Measurements from ENCODE around the gene GALNT11. TPM values are rescaled to one million over a fixed set of nuclear protein-coding genes. Genes with fewer than 3 reads are reported as not detected.

GALNT11 gene
- total and polyA plus RNA-seq, 7 experiments from 2014 or later = 16.0 to 41.3 (median 25.6) TPM

GRCh38 chr7:152126741-152127140 lies 101.3 kb downstream of the GALNT11 start:
- ChIA-PET POLR2A (interaction anchor here (0.7 kb wide), 1 partner anchor 231 kb away, joined by 5 read pairs; no protein-coding TSS in a partner anchor), CTCF (interaction anchor here (0.6 kb wide), 1 partner anchor 14 kb away, joined by 3 read pairs; no protein-coding TSS in a partner anchor)
- Histone ChIP-seq H3K36me3 (ENCODE audit: control insufficient read depth in 2 of 3, insufficient read depth in 3 of 3, low read length in 3 of 3) (peaks cover 8 to 56% (median 22%) of the 10 kb centered on the region in 3 experiments), H3K4me3 (ENCODE audit: low read length) (no peak overlapping the region), H3K4me1 (ENCODE audit: control insufficient read depth in 2 of 2, insufficient read depth in 2 of 2, low read length in 2 of 2) (peaks cover 0 to 3% of the 10 kb centered on the region in 2 donors), H3K27me3 (ENCODE audit: control insufficient read depth in 2 of 2, insufficient read depth in 2 of 2, low read length in 2 of 2) (no peaks in the 10 kb centered on the region), H3K27ac (ENCODE audit: low read depth, low read length) (no peak overlapping the region), H3K9me3 (ENCODE audit: control insufficient read depth in 2 of 3, low read length in 3 of 3) (peaks cover 0 to 7% (median 5%) of the 10 kb centered on the region in 3 experiments)
- intact Hi-C loops (cut with micrococcal nuclease) = no loop called here
- Mint-ChIP-seq H3K27me3 (no peaks in the 10 kb centered on the region), H3K4me3 (peak overlapping the region in 1 of 10 donors; percentile 56), H3K27ac (peak overlapping the region in 8 of 9 donors; percentile 26 to 89 (median 68)), H3K4me1 (peaks cover 7 to 23% (median 17%) of the 10 kb centered on the region in 7 donors), H3K36me3 (peaks cover 37 to 70% (median 62%) of the 10 kb centered on the region in 5 donors), H3K9me3 (peaks cover 6 to 21% (median 14%) of the 10 kb centered on the region in 11 donors)
- DNase-seq (no peak), ATAC-seq (no peak)

GRCh38 chr7:152127229-152127628 lies 101.8 kb downstream of the GALNT11 start:
- Mint-ChIP-seq H3K4me1 (peaks cover 7 to 18% (median 12%) of the 10 kb centered on the region in 7 donors), H3K27ac (peak overlapping the region in 5 of 9 donors; percentile 26 to 77 (median 43)), H3K36me3 (peaks cover 36 to 71% (median 57%) of the 10 kb centered on the region in 5 donors), H3K9me3 (peaks cover 6 to 21% (median 14%) of the 10 kb centered on the region in 11 donors), H3K4me3 (no peak overlapping the region), H3K27me3 (no peaks in the 10 kb centered on the region)
- ATAC-seq (no peak), DNase-seq (no peak)
- intact Hi-C loops (cut with micrococcal nuclease) = no loop called here
- Histone ChIP-seq H3K27me3 (ENCODE audit: control insufficient read depth in 2 of 2, insufficient read depth in 2 of 2, low read length in 2 of 2) (no peaks in the 10 kb centered on the region), H3K27ac (ENCODE audit: low read depth, low read length) (no peak overlapping the region), H3K4me1 (ENCODE audit: control insufficient read depth in 2 of 2, insufficient read depth in 2 of 2, low read length in 2 of 2) (peaks cover 0 to 3% of the 10 kb centered on the region in 2 donors), H3K36me3 (ENCODE audit: control insufficient read depth in 2 of 3, insufficient read depth in 3 of 3, low read length in 3 of 3) (peaks cover 8 to 60% (median 22%) of the 10 kb centered on the region in 3 experiments), H3K4me3 (ENCODE audit: low read length) (no peak overlapping the region), H3K9me3 (ENCODE audit: control insufficient read depth in 2 of 3, low read length in 3 of 3) (peaks cover 0 to 7% (median 5%) of the 10 kb centered on the region in 3 experiments)
- POLR2A ChIA-PET = interaction anchor here (0.7 kb wide), 1 partner anchor 230 kb away, joined by 5 read pairs; no protein-coding TSS in a partner anchor
- CTCF ChIA-PET = interaction anchor here (0.6 kb wide), 1 partner anchor 15 kb away, joined by 3 read pairs; no protein-coding TSS in a partner anchor

- Histone ChIP-seq H3K27me3 (ENCODE audit: control insufficient read depth in 2 of 2, insufficient read depth in 2 of 2, low read length in 2 of 2) (no peaks in the 10 kb centered on the region), H3K36me3 (ENCODE audit: control insufficient read depth in 2 of 3, insufficient read depth in 3 of 3, low read length in 3 of 3) (peaks cover 8 to 66% (median 14%) of the 10 kb centered on the region in 3 experiments), H3K9me3 (ENCODE audit: control insufficient read depth in 2 of 3, low read length in 3 of 3) (peaks cover 0 to 7% (median 5%) of the 10 kb centered on the region in 3 experiments), H3K4me1 (ENCODE audit: control insufficient read depth in 2 of 2, insufficient read depth in 2 of 2, low read length in 2 of 2) (peaks cover 0 to 1% of the 10 kb centered on the region in 2 donors), H3K4me3 (ENCODE audit: low read length) (no peak overlapping the region), H3K27ac (ENCODE audit: low read depth, low read length) (no peak overlapping the region)
- ATAC-seq (no peak), DNase-seq (no peak)
- H3K27ac Mint-ChIP-seq = peak overlapping the region in 2 of 9 donors; percentile 20 to 26
- peaks cover 26 to 64% (median 47%) of the 10 kb centered on the region in 5 donors for H3K36me3 Mint-ChIP-seq
- H3K4me3 Mint-ChIP-seq = no peak overlapping the region
- no peaks in the 10 kb centered on the region for H3K27me3 Mint-ChIP-seq
- ChIA-PET CTCF (no interaction called here), POLR2A (interaction anchor here (1.5 kb wide), 1 partner anchor 12 kb away, joined by 3 read pairs; no protein-coding TSS in a partner anchor)
- peaks cover 0 to 8% (median 5%) of the 10 kb centered on the region in 7 donors for H3K4me1 Mint-ChIP-seq
- H3K9me3 Mint-ChIP-seq = peaks cover 6 to 20% (median 13%) of the 10 kb centered on the region in 11 donors
- intact Hi-C loops (cut with micrococcal nuclease) = no loop called here
Observed at GRCh38 chr7:152128252-152128651, 102.8 kb downstream of the GALNT11 start.

GRCh38 chr7:152128741-152129461 lies 103.4 kb downstream of the GALNT11 start:
- H3K27ac ChIP-seq (ENCODE audit: low read depth, low read length) = no peak overlapping the region

GRCh38 chr7:152129682-152130081 lies 104.2 kb downstream of the GALNT11 start:
- H3K36me3 Mint-ChIP-seq = peaks cover 15 to 60% (median 34%) of the 10 kb centered on the region in 5 donors
- no peak for ATAC-seq
- Histone ChIP-seq H3K27me3 (ENCODE audit: control insufficient read depth in 2 of 2, insufficient read depth in 2 of 2, low read length in 2 of 2) (no peaks in the 10 kb centered on the region), H3K36me3 (ENCODE audit: control insufficient read depth in 2 of 3, insufficient read depth in 3 of 3, low read length in 3 of 3) (peaks cover 0 to 66% (median under 1%) of the 10 kb centered on the region in 3 experiments), H3K4me3 (ENCODE audit: low read length) (no peak overlapping the region), H3K9me3 (ENCODE audit: control insufficient read depth in 2 of 3, low read length in 3 of 3) (peaks cover 0 to 1% (median under 1%) of the 10 kb centered on the region in 3 experiments), H3K27ac (ENCODE audit: low read depth, low read length) (no peak overlapping the region), H3K4me1 (ENCODE audit: control insufficient read depth in 2 of 2, insufficient read depth in 2 of 2, low read length in 2 of 2) (no peaks in the 10 kb centered on the region)
- no peak overlapping the region for H3K27ac Mint-ChIP-seq
- intact Hi-C loops (cut with micrococcal nuclease) = no loop called here
- H3K27me3 Mint-ChIP-seq = no peaks in the 10 kb centered on the region
- POLR2A ChIA-PET = interaction anchor here (0.7 kb wide), 1 partner anchor 66 kb away, joined by 4 read pairs; no protein-coding TSS in a partner anchor
- no peak overlapping the region for H3K4me3 Mint-ChIP-seq
- no peak for DNase-seq
- peaks cover 4 to 15% (median 5%) of the 10 kb centered on the region in 11 donors for H3K9me3 Mint-ChIP-seq
- H3K4me1 Mint-ChIP-seq = peaks cover 0 to 6% (median 3%) of the 10 kb centered on the region in 7 donors
- CTCF ChIA-PET = no interaction called here

More at GRCh38 chr7:152128741-152129461, 103.4 kb downstream of the GALNT11 start:
- Mint-ChIP-seq H3K36me3 (peaks cover 22 to 64% (median 42%) of the 10 kb centered on the region in 5 donors), H3K4me3 (no peak overlapping the region), H3K27ac (no peak overlapping the region), H3K27me3 (no peaks in the 10 kb centered on the region), H3K4me1 (peaks cover 0 to 6% (median 3%) of the 10 kb centered on the region in 7 donors), H3K9me3 (peaks cover 6 to 15% (median 12%) of the 10 kb centered on the region in 11 donors)
- H3K4me3 ChIP-seq (ENCODE audit: low read length) = no peak overlapping the region
- DNase-seq (no peak), ATAC-seq (no peak)
- H3K9me3 ChIP-seq (ENCODE audit: control insufficient read depth in 2 of 3, low read length in 3 of 3) = peaks cover 0 to 7% (median 5%) of the 10 kb centered on the region in 3 experiments
- intact Hi-C loops (cut with micrococcal nuclease) = no loop called here
- no peaks in the 10 kb centered on the region for H3K27me3 ChIP-seq (ENCODE audit: control insufficient read depth in 2 of 2, insufficient read depth in 2 of 2, low read length in 2 of 2)
- POLR2A ChIA-PET = interaction anchor here (0.7 to 1.5 kb wide), 2 partner anchors 11 to 66 kb away, joined by 3 to 4 read pairs; no protein-coding TSS in a partner anchor
- H3K4me1 ChIP-seq (ENCODE audit: control insufficient read depth in 2 of 2, insufficient read depth in 2 of 2, low read length in 2 of 2) = no peaks in the 10 kb centered on the region
- H3K36me3 ChIP-seq (ENCODE audit: control insufficient read depth in 2 of 3, insufficient read depth in 3 of 3, low read length in 3 of 3) = peaks cover 5 to 68% (median 8%) of the 10 kb centered on the region in 3 experiments
- CTCF ChIA-PET = no interaction called here

GRCh38 chr7:152130658-152131590 lies 105.5 kb downstream of the GALNT11 start:
- Histone ChIP-seq H3K4me1 (ENCODE audit: control insufficient read depth in 2 of 2, insufficient read depth in 2 of 2, low read length in 2 of 2) (no peaks in the 10 kb centered on the region), H3K36me3 (ENCODE audit: control insufficient read depth in 2 of 3, insufficient read depth in 3 of 3, low read length in 3 of 3) (peaks cover 0 to 61% (median 0%) of the 10 kb centered on the region in 3 experiments), H3K9me3 (ENCODE audit: control insufficient read depth in 2 of 3, low read length in 3 of 3) (no peaks in the 10 kb centered on the region), H3K27me3 (ENCODE audit: control insufficient read depth in 2 of 2, insufficient read depth in 2 of 2, low read length in 2 of 2) (no peaks in the 10 kb centered on the region), H3K27ac (ENCODE audit: low read depth, low read length) (no peak overlapping the region), H3K4me3 (ENCODE audit: low read length) (no peak overlapping the region)
- intact Hi-C loops (cut with micrococcal nuclease) = no loop called here
- Mint-ChIP-seq H3K27me3 (no peaks in the 10 kb centered on the region), H3K4me1 (peaks cover 0 to 6% (median 3%) of the 10 kb centered on the region in 7 donors), H3K4me3 (no peak overlapping the region), H3K9me3 (peaks cover 0 to 11% (median 0%) of the 10 kb centered on the region in 11 donors), H3K36me3 (peaks cover 10 to 51% (median 23%) of the 10 kb centered on the region in 5 donors), H3K27ac (peak overlapping the region in 6 of 9 donors; percentile 28 to 76 (median 60))
- ATAC-seq (no peak), DNase-seq (no peak)
- POLR2A ChIA-PET = no interaction called here
- CTCF ChIA-PET = no interaction called here
